ENCODE data around the gene UST. TPM values are rescaled to one million over a fixed set of nuclear protein-coding genes. Genes with fewer than 3 reads are reported as not detected.
"Not testable (repeated sequence)": the region's sequence is repeated elsewhere in the genome, so short reads cannot be mapped to it uniquely, and the experiment has no call there.

The UST gene
- total and polyA plus RNA-seq, 2 donors (not counting 1 experiment from before 2014, with no cell fraction given), result 7.3 to 16.9 TPM

GRCh38 chr6:149004664-149005063 is 257.8 kb downstream of the UST start:
- Histone ChIP-seq H3K36me3 (replicated peaks in 1 of 2; ENCODE audit: control extremely low read depth in 1 of 2, control insufficient read depth in 1 of 2, extremely low read depth in 1 of 2, insufficient read depth in 2 of 2, low read length in 1 of 2) (no peaks in the 10 kb centered on the region), H3K4me3 (ENCODE audit: control extremely low read depth in 1 of 5, extremely low read depth in 1 of 5, insufficient read depth in 1 of 5, low read depth in 2 of 5, low read length in 4 of 5) (no peak overlapping the region), H3K4me1 (ENCODE audit: control insufficient read depth in 2 of 2, insufficient read depth in 2 of 2, low read length in 2 of 2) (peaks cover 8 to 9% of the 10 kb centered on the region in 2 donors), H3K4me2 (replicated peaks; ENCODE audit: low read depth, low read length, poor library complexity, severe bottlenecking) (no peak overlapping the region), H2AFZ (ENCODE audit: insufficient read depth, low read depth, low read length, poor library complexity, severe bottlenecking) (no peak overlapping the region), H4K20me1 (ENCODE audit: control insufficient read depth, insufficient read depth, low read length, poor library complexity, severe bottlenecking) (no peaks in the 10 kb centered on the region), H3K27ac (ENCODE audit: low read length in 2 of 2) (no peak overlapping the region), H3K9me3 (ENCODE audit: control extremely low read depth in 1 of 3, control insufficient read depth in 2 of 3, insufficient read depth in 1 of 3, low read length in 2 of 3) (peaks cover 0 to 11% (median 8%) of the 10 kb centered on the region in 3 donors), H3K79me2 (ENCODE audit: control insufficient read depth, insufficient read depth, low read length) (no peaks in the 10 kb centered on the region), H3K27me3 (replicated peaks in 1 of 4; ENCODE audit: control extremely low read depth in 1 of 4, control insufficient read depth in 3 of 4, insufficient read depth in 4 of 4, low read length in 3 of 4) (no peaks in the 10 kb centered on the region), H3K9ac (ENCODE audit: low read length) (no peak overlapping the region)
- Mint-ChIP-seq H3K27ac (no peak overlapping the region), H3K9me3 (ENCODE audit: insufficient read depth) (no peaks in the 10 kb centered on the region), H3K4me3 (no peak overlapping the region), H3K27me3 (no peaks in the 10 kb centered on the region), H3K4me1 (peaks cover 9% of the 10 kb centered on the region)
- CTCF ChIA-PET, result interaction anchor here (1.1 to 1.3 kb wide), 2 partner anchors 9 to 17 kb away, joined by 3 read pairs; no protein-coding TSS in a partner anchor
- 100% methylated on average over 1 of the region's 4 CpGs for WGBS (ENCODE audit: insufficient coverage)
- POLR2A ChIA-PET, result no interaction called here
- ATAC-seq (ENCODE audit: low read depth), result no peak
- DNase-seq, result no peak
- intact Hi-C loops (cut with micrococcal nuclease), result no loop called here
- TF ChIP-seq CTCF (IDR thresholded peaks at IDR 0.05), result no peak
- TF ChIP-seq EZH2 (IDR thresholded peaks at IDR 0.05; ENCODE audit: borderline replicate concordance, insufficient read depth, low read depth, low read length, poor library complexity, severe bottlenecking), result no peak

- not testable (repeated sequence) for H3K4me1 Mint-ChIP-seq; H3K9me3 Mint-ChIP-seq (ENCODE audit: insufficient read depth)
- no CpG with 5 or more reads among the region's 1 CpG for WGBS (ENCODE audit: insufficient coverage)
Observed at GRCh38 chr6:149006236-149006635, 259.4 kb downstream of the UST start.

More at GRCh38 chr6:149006236-149006635, 259.4 kb downstream of the UST start:
- H3K4me2 ChIP-seq (replicated peaks; ENCODE audit: low read depth, low read length, poor library complexity, severe bottlenecking); H4K20me1 ChIP-seq (ENCODE audit: control insufficient read depth, insufficient read depth, low read length, poor library complexity, severe bottlenecking); H2AFZ ChIP-seq (ENCODE audit: insufficient read depth, low read depth, low read length, poor library complexity, severe bottlenecking); H3K27me3 ChIP-seq (replicated peaks in 1 of 4; ENCODE audit: control extremely low read depth in 1 of 4, control insufficient read depth in 3 of 4, insufficient read depth in 4 of 4, low read length in 3 of 4); H3K27ac ChIP-seq (ENCODE audit: low read length in 2 of 2); H3K27ac Mint-ChIP-seq; POLR2A ChIA-PET; DNase-seq; intact Hi-C loops (cut with micrococcal nuclease); H3K27me3 Mint-ChIP-seq; H3K9me3 ChIP-seq (ENCODE audit: control extremely low read depth in 1 of 3, control insufficient read depth in 2 of 3, insufficient read depth in 1 of 3, low read length in 2 of 3); ATAC-seq (ENCODE audit: low read depth); H3K4me1 ChIP-seq (ENCODE audit: control insufficient read depth in 2 of 2, insufficient read depth in 2 of 2, low read length in 2 of 2); H3K4me3 ChIP-seq (ENCODE audit: control extremely low read depth in 1 of 5, extremely low read depth in 1 of 5, insufficient read depth in 1 of 5, low read depth in 2 of 5, low read length in 4 of 5); H3K36me3 ChIP-seq (replicated peaks in 1 of 2; ENCODE audit: control extremely low read depth in 1 of 2, control insufficient read depth in 1 of 2, extremely low read depth in 1 of 2, insufficient read depth in 2 of 2, low read length in 1 of 2); H3K9ac ChIP-seq (ENCODE audit: low read length); H3K4me3 Mint-ChIP-seq; H3K79me2 ChIP-seq (ENCODE audit: control insufficient read depth, insufficient read depth, low read length): not testable (repeated sequence)
- CTCF ChIA-PET, result interaction anchor here (1.3 kb wide), 1 partner anchor 19 kb away, joined by 3 read pairs; no protein-coding TSS in a partner anchor
